SK-N-SH (cell line): Measurements from ENCODE around the gene URM1. TPM values are rescaled to one million over a fixed set of nuclear protein-coding genes. Genes with fewer than 3 reads are reported as not detected.

Source experiments
- CTCF ChIA-PET: fragments of 300-600, 350-600 bp; formaldehyde crosslinking; extraction: SDS; loops from one replicate; lab custom pipeline; 2021; lab: Yijun Ruan, JAX
- POLR2A ChIA-PET: fragments of 350-600 bp; sonication (Branson Sonifier 250); formaldehyde crosslinking; extraction: SDS; loops from one replicate; lab custom pipeline; 2020; ENCODE audit warnings: antibody characterized with exemption, inconsistent platforms; lab: Yijun Ruan, JAX
- DNase-seq: peaks from one replicate; pipeline ENCODE4 v3.0.0; 2012
- H2AFZ ChIP-seq: fragments of 200-600 bp; sonication (generic); 2 replicates; pipeline ENCODE4 v1.8.1; 2016; ENCODE audit warnings: antibody characterized with exemption, mild to moderate bottlenecking, low read depth
- H3F3A ChIP-seq: fragments of 200-600 bp; sonication (generic); replicated peaks from 2 replicates; pipeline ENCODE3; 2016; ENCODE audit warnings: antibody characterized with exemption, mild to moderate bottlenecking; ENCODE audit not compliant: insufficient read depth
- H3K27ac ChIP-seq, 2 experiments: fragments of 200-500 bp in 1 of 2; fragments of 200-600 bp in 1 of 2; sonication (Bioruptor generic) in 1 of 2; sonication (generic), shearing (Covaris generic) in 1 of 2; 2 replicates each; pipeline versions ENCODE4 v1.5.1 to v1.6.1; 2014 to 2016; ENCODE audit warnings: low read depth in 2 of 2, inconsistent platforms in 1 of 2, low read length in 1 of 2, mild to moderate bottlenecking in 1 of 2, mixed read lengths in 1 of 2
- H3K27me3 ChIP-seq: fragments of 200-600 bp; sonication (generic), shearing (Covaris generic); 2 replicates; pipeline ENCODE4 v1.6.1; 2016; ENCODE audit warnings: mixed run types; ENCODE audit not compliant: insufficient read depth
- H3K36me3 ChIP-seq, 2 experiments: fragments of 200-500 bp in 1 of 2; fragments of 200-600 bp in 1 of 2; sonication (Bioruptor generic) in 1 of 2; sonication (generic) in 1 of 2; replicated peaks in 1 of 2; 2 replicates each; pipeline versions ENCODE3 to v1.5.1; 2014 to 2016; ENCODE audit warnings: low read length in 1 of 2, mild to moderate bottlenecking in 1 of 2; ENCODE audit not compliant: insufficient read depth in 2 of 2, control insufficient read depth in 1 of 2
- H3K4me1 ChIP-seq, 2 experiments: fragments of 200-500 bp in 1 of 2; fragments of 200-600 bp in 1 of 2; sonication (Bioruptor generic) in 1 of 2; sonication (generic), shearing (Covaris generic) in 1 of 2; 2 replicates each; pipeline versions ENCODE4 v1.5.1 to v1.6.1; 2014 to 2016; ENCODE audit warnings: low read depth in 1 of 2, low read length in 1 of 2, mixed run types in 1 of 2; ENCODE audit not compliant: insufficient read depth in 2 of 2, control insufficient read depth in 1 of 2
- H3K4me2 ChIP-seq: fragments of 200-600 bp; sonication (generic), shearing (Covaris generic); 2 replicates; pipeline ENCODE4 v1.6.1; 2017; ENCODE audit warnings: mixed run types
- H3K4me3 ChIP-seq, 2 experiments: fragments of 200-500 bp in 1 of 2; fragments of 200-600 bp in 1 of 2; sonication (Bioruptor generic) in 1 of 2; sonication (generic), shearing (Covaris generic) in 1 of 2; 2 replicates each; pipeline versions ENCODE4 v1.5.1 to v1.8.1; 2014 to 2016; ENCODE audit warnings: low read depth in 2 of 2, inconsistent platforms in 1 of 2, low read length in 1 of 2, mild to moderate bottlenecking in 1 of 2, mixed read lengths in 1 of 2, moderate library complexity in 1 of 2
- H3K79me2 ChIP-seq: fragments of 200-600 bp; sonication (generic); 2 replicates; pipeline ENCODE4 v1.8.1; 2017; ENCODE audit warnings: mild to moderate bottlenecking; ENCODE audit not compliant: insufficient read depth
- H3K9ac ChIP-seq: fragments of 200-600 bp; sonication (generic); 2 replicates; pipeline ENCODE4 v1.6.1; 2017; ENCODE audit warnings: mixed run types
- H3K9me2 ChIP-seq: fragments of 200-600 bp; sonication (generic); 2 replicates; pipeline ENCODE4 v1.6.1; 2017; ENCODE audit warnings: mixed run types
- H3K9me3 ChIP-seq: fragments of 200-600 bp; sonication (generic); 2 replicates; pipeline ENCODE4 v1.6.1; 2017; ENCODE audit warnings: mixed run types, mild to moderate bottlenecking, moderate library complexity
- H4K20me1 ChIP-seq: fragments of 200-600 bp; sonication (generic); 2 replicates; pipeline ENCODE4 v1.6.1; 2017; ENCODE audit warnings: mild to moderate bottlenecking, mixed run types; ENCODE audit not compliant: insufficient read depth
- CHD2 ChIP-seq: fragments of 150-350 bp; IDR thresholded peaks from 2 replicates; pipeline ENCODE4 v1.6.1; 2018; ENCODE audit warnings: low read length; ENCODE audit not compliant: partially characterized antibody
- FOXM1 ChIP-seq: IDR thresholded peaks from 2 replicates; pipeline ENCODE4 v1.4.0; 2012; ENCODE audit warnings: low read depth, mild to moderate bottlenecking
- GABPA ChIP-seq: IDR thresholded peaks from 2 replicates; pipeline ENCODE4 v1.4.0; 2012; ENCODE audit warnings: low read depth, mild to moderate bottlenecking
- GATA2 ChIP-seq: sonication (generic); formaldehyde crosslinking; IDR thresholded peaks from 2 replicates; pipeline ENCODE4 v1.5.0; 2020; ENCODE audit warnings: mild to moderate bottlenecking, missing genetic modification reagents
- JUND ChIP-seq: IDR thresholded peaks from 2 replicates; pipeline ENCODE4 v1.4.0; 2012
- MEF2A ChIP-seq: IDR thresholded peaks from 2 replicates; pipeline ENCODE4 v1.4.0; 2012; ENCODE audit warnings: low read depth, borderline replicate concordance
- MXI1 ChIP-seq: IDR thresholded peaks from 2 replicates; pipeline ENCODE4 v1.6.1; 2012; ENCODE audit warnings: mild to moderate bottlenecking, low read depth, low read length, improper control_type of control experiment
- RFX5 ChIP-seq: IDR thresholded peaks from 2 replicates; pipeline ENCODE4 v1.6.1; 2012; ENCODE audit warnings: mild to moderate bottlenecking, improper control_type of control experiment, low read length
- RXRA ChIP-seq: IDR thresholded peaks from 2 replicates; pipeline ENCODE4 v1.4.0; 2012; ENCODE audit warnings: low read depth, mild to moderate bottlenecking, borderline replicate concordance
- SIN3A ChIP-seq: IDR thresholded peaks from 2 replicates; pipeline ENCODE4 v1.6.1; 2012; ENCODE audit warnings: low read depth, mild to moderate bottlenecking, low read length, moderate library complexity, borderline replicate concordance
- SMC3 ChIP-seq: IDR thresholded peaks from 2 replicates; pipeline ENCODE4 v1.6.1; 2012; ENCODE audit warnings: low read depth, low read length, improper control_type of control experiment
- TAF1 ChIP-seq: IDR thresholded peaks from 2 replicates; pipeline ENCODE4 v1.6.1; 2012; ENCODE audit warnings: low read depth, mild to moderate bottlenecking, low read length, moderate library complexity, borderline replicate concordance
- TEAD4 ChIP-seq: IDR thresholded peaks from 2 replicates; pipeline ENCODE4 v1.4.0; 2012; ENCODE audit warnings: mild to moderate bottlenecking, borderline replicate concordance; ENCODE audit not compliant: insufficient read depth
- YY1 ChIP-seq: IDR thresholded peaks from 2 replicates; pipeline ENCODE4 v1.4.0; 2012; ENCODE audit warnings: low read depth, mild to moderate bottlenecking
- WGBS: methylation state at CpG from one replicate; pipeline ENCODE4 v1.1.6; 2017; ENCODE audit warnings: low lambda C conversion rate; 5-methylcytosine and 5-hydroxymethylcytosine counted together
- polyA plus RNA-seq, 3 experiments: library from polyadenylated mRNA; depleted of rRNA; stranded (reverse); fragments of >200 nt; gene quantifications; 2 replicates each; pipeline ENCODE4 v1.2.3, GENCODE V29; 2012
- TF ChIP-seq, protein P1 (sequence below): IDR thresholded peaks from 2 replicates; pipeline ENCODE4 v1.4.0; 2012; ENCODE audit warnings: low read depth
- TF ChIP-seq, protein P2 (sequence below): fragments of 200-600 bp; sonication (generic); IDR thresholded peaks from 2 replicates; pipeline ENCODE4 v1.6.1; 2017; ENCODE audit warnings: antibody characterized with exemption, mild to moderate bottlenecking, moderate library complexity
- TF ChIP-seq, protein P3 (sequence below): IDR thresholded peaks from 2 replicates; pipeline ENCODE4; 2012
- TF ChIP-seq, protein P4 (sequence below): IDR thresholded peaks from 2 replicates; pipeline ENCODE4 v1.4.0; 2012; ENCODE audit warnings: low read depth, borderline replicate concordance
- TF ChIP-seq, protein P5 (sequence below): IDR thresholded peaks from 2 replicates; pipeline ENCODE4 v1.4.0; 2012; ENCODE audit warnings: low read depth, borderline replicate concordance

The URM1 gene
- polyA plus RNA-seq, 1 of the 3 experiments (the other 2 are of a cell fraction), result 58.9 TPM

DNA sequence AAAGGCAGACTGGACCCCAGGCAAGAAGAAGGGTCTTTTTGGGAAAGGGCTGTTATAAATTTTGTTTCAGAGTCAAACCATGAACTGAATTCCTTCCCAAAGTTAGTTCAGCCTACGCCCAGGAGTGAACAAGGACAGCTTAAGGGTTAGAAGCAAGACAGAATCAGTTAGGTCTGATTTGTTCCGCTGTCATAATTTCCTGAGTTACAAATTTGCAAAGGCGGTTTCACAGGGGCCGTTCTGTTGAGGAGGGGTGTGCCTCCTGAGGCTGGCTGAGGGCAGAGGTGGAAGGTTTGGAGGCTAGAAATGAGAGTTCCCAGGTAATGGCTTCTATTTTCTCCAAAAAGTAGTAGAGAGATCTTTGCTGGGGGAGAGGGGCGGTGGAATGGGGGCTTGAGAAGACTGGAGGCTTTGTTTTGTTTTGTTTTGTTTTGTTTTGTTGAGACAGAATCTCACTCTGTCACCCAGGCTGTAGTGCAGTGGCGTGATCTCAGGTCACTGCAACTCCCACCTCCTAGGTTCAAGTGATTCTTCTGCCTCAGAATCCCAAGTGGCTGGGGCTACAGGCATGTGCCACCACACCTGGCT is 45.4 kb downstream of the URM1 start:
- H4K20me1 ChIP-seq, result no peaks in the 10 kb centered on the region
- H3K9me3 ChIP-seq, result no peaks in the 10 kb centered on the region
- POLR2A ChIA-PET, result no interaction called here
- 63% methylated on average over 6 of the region's 6 CpGs for WGBS
- no peaks in the 10 kb centered on the region for H3F3A ChIP-seq
- H3K27me3 ChIP-seq, result no peaks in the 10 kb centered on the region; the same call in 1 of the 2 replicates
- no peak overlapping the region for H2AFZ ChIP-seq
- peaks cover 6% of the 10 kb centered on the region; the same call in 1 of the 2 replicates for H3K79me2 ChIP-seq
- H3K4me1 ChIP-seq, result peaks cover 0 to 13% of the 10 kb centered on the region in 2 experiments; a peak in 1 of 4 replicates
- no peaks in the 10 kb centered on the region for H3K9me2 ChIP-seq
- H3K9ac ChIP-seq, result no peak overlapping the region
- TF ChIP-seq FOXM1 (no peak), YY1 (no peak), SIN3A (no peak), CHD2 (no peak), GATA2 (no peak), MXI1 (no peak), JUND (no peak), SMC3 (no peak), GABPA (no peak), RFX5 (no peak), MEF2A (no peak), TAF1 (no peak), RXRA (no peak), TEAD4 (no peak)
- TF ChIP-seq, protein P1, sequence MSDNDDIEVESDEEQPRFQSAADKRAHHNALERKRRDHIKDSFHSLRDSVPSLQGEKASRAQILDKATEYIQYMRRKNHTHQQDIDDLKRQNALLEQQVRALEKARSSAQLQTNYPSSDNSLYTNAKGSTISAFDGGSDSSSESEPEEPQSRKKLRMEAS, result no peak
- TF ChIP-seq, protein P2, sequence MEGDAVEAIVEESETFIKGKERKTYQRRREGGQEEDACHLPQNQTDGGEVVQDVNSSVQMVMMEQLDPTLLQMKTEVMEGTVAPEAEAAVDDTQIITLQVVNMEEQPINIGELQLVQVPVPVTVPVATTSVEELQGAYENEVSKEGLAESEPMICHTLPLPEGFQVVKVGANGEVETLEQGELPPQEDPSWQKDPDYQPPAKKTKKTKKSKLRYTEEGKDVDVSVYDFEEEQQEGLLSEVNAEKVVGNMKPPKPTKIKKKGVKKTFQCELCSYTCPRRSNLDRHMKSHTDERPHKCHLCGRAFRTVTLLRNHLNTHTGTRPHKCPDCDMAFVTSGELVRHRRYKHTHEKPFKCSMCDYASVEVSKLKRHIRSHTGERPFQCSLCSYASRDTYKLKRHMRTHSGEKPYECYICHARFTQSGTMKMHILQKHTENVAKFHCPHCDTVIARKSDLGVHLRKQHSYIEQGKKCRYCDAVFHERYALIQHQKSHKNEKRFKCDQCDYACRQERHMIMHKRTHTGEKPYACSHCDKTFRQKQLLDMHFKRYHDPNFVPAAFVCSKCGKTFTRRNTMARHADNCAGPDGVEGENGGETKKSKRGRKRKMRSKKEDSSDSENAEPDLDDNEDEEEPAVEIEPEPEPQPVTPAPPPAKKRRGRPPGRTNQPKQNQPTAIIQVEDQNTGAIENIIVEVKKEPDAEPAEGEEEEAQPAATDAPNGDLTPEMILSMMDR, result no peak
- TF ChIP-seq, protein P3, sequence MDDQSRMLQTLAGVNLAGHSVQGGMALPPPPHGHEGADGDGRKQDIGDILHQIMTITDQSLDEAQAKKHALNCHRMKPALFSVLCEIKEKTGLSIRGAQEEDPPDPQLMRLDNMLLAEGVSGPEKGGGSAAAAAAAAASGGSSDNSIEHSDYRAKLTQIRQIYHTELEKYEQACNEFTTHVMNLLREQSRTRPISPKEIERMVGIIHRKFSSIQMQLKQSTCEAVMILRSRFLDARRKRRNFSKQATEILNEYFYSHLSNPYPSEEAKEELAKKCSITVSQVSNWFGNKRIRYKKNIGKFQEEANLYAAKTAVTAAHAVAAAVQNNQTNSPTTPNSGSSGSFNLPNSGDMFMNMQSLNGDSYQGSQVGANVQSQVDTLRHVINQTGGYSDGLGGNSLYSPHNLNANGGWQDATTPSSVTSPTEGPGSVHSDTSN, result no peak
- TF ChIP-seq, protein P4, sequence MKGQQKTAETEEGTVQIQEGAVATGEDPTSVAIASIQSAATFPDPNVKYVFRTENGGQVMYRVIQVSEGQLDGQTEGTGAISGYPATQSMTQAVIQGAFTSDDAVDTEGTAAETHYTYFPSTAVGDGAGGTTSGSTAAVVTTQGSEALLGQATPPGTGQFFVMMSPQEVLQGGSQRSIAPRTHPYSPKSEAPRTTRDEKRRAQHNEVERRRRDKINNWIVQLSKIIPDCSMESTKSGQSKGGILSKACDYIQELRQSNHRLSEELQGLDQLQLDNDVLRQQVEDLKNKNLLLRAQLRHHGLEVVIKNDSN, result no peak
- TF ChIP-seq, protein P5, sequence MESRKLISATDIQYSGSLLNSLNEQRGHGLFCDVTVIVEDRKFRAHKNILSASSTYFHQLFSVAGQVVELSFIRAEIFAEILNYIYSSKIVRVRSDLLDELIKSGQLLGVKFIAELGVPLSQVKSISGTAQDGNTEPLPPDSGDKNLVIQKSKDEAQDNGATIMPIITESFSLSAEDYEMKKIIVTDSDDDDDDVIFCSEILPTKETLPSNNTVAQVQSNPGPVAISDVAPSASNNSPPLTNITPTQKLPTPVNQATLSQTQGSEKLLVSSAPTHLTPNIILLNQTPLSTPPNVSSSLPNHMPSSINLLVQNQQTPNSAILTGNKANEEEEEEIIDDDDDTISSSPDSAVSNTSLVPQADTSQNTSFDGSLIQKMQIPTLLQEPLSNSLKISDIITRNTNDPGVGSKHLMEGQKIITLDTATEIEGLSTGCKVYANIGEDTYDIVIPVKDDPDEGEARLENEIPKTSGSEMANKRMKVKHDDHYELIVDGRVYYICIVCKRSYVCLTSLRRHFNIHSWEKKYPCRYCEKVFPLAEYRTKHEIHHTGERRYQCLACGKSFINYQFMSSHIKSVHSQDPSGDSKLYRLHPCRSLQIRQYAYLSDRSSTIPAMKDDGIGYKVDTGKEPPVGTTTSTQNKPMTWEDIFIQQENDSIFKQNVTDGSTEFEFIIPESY, result no peak
- H3K4me2 ChIP-seq, result no peak overlapping the region
- H3K27ac ChIP-seq, result no peak overlapping the region
- H3K36me3 ChIP-seq, result no peaks in the 10 kb centered on the region
- no peak overlapping the region for H3K4me3 ChIP-seq
- no peak for DNase-seq
- CTCF ChIA-PET, result interaction anchor here (0.6 to 1.4 kb wide), 2 partner anchors 22 to 206 kb away, joined by 3 to 5 read pairs; no protein-coding TSS in a partner anchor
